NT2/D1 (cell line): ENCODE results near the gene HEMK1.

Source experiments
- SUZ12 ChIP-seq: IDR thresholded peaks from 2 replicates; pipeline ENCODE4 v1.6.1; 2011; ENCODE audit not compliant: insufficient read length, insufficient read depth; ENCODE audit errors: extremely low read depth
- ZNF274 ChIP-seq: IDR thresholded peaks from 2 replicates; pipeline ENCODE4 v1.6.1; 2011; ENCODE audit warnings: mild to moderate bottlenecking, low read depth, low read length

- no peak for TF ChIP-seq ZNF274
- TF ChIP-seq SUZ12: no peak
Observed at GRCh38 chr3:50587806-50588758, 18.8 kb downstream of the HEMK1 start.
